Stimulated activated CD4-positive, alpha-beta T cell treated with anti-CD3 and anti-CD28 coated beads, Interleukin-4, amount 100 ng/mL, for 48 hours (primary cell): ENCODE results near the gene ADD3.

Experiments
- DNase-seq, 2 donors: peaks; one replicate each; pipeline ENCODE4 v3.0.0-alpha.2; 2020; ENCODE audit warnings: low read depth in 2 of 2

The ADD3 gene

GRCh38 chr10:110181451-110181850 is 173.7 kb downstream of the ADD3 start:
- no peak for DNase-seq

GRCh38 chr10:110181911-110182310 is 174.1 kb downstream of the ADD3 start:
- no peak for DNase-seq

DNA sequence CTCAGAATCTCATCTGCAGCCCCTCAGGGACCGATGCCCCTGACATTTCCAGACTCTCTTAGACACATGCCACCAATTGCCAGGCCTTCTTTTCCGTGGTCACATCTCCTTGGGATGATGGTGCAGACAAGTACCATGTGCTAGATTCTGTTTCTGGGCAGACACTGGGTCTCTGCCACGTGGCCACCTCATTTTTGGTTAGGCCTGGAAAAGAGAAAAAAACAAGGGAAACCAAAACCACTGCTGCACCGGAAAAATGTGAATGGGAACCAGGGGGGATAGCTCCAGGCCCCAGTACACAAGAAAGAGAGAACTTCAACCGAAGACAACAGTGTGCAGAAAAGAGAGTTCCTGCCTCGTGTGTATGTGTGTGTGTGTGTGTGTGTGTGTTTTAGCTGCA is 176.6 kb downstream of the ADD3 start:
- DNase-seq = no peak
